ENCODE measurements around the gene BIRC5. TPM values are rescaled to one million over a fixed set of nuclear protein-coding genes. Genes with fewer than 3 reads are reported as not detected.

BIRC5 gene
- total RNA-seq, 1 donor: 50.1 TPM

- no peak for DNase-seq (ENCODE audit: low read depth)
- H3K4me3 ChIP-seq (ENCODE audit: low read depth, low read length): no peak overlapping the region
- TF ChIP-seq CTCF (IDR thresholded peaks at IDR 0.05; ENCODE audit: insufficient read depth, low read depth, low read length): no peak
Observed at GRCh38 chr17:78240839-78241238, 26.8 kb downstream of the BIRC5 start.

- H3K4me3 ChIP-seq (ENCODE audit: low read depth, low read length): no peak overlapping the region
- peak; percentile 41 for DNase-seq (ENCODE audit: low read depth)
- no peak for TF ChIP-seq CTCF (IDR thresholded peaks at IDR 0.05; ENCODE audit: insufficient read depth, low read depth, low read length)
Observed at GRCh38 chr17:78241277-78242023, 27.4 kb downstream of the BIRC5 start.

- no peak for DNase-seq (ENCODE audit: low read depth)
- no peak overlapping the region for H3K4me3 ChIP-seq (ENCODE audit: low read depth, low read length)
- no peak for TF ChIP-seq CTCF (IDR thresholded peaks at IDR 0.05; ENCODE audit: insufficient read depth, low read depth, low read length)
Observed at GRCh38 chr17:78242024-78242742, 28.1 kb downstream of the BIRC5 start.

GRCh38 chr17:78247304-78247703, 33.3 kb downstream of the BIRC5 start:
- DNase-seq (ENCODE audit: low read depth): no peak
- no peak overlapping the region for H3K4me3 ChIP-seq (ENCODE audit: low read depth, low read length)
- no peak for TF ChIP-seq CTCF (IDR thresholded peaks at IDR 0.05; ENCODE audit: insufficient read depth, low read depth, low read length)

GRCh38 chr17:78248051-78248914, 34.2 kb downstream of the BIRC5 start:
- no peak for TF ChIP-seq CTCF (IDR thresholded peaks at IDR 0.05; ENCODE audit: insufficient read depth, low read depth, low read length)
- no peak for DNase-seq (ENCODE audit: low read depth)
- no peak overlapping the region for H3K4me3 ChIP-seq (ENCODE audit: low read depth, low read length)

- no peak for DNase-seq (ENCODE audit: low read depth)
- TF ChIP-seq CTCF (IDR thresholded peaks at IDR 0.05; ENCODE audit: insufficient read depth, low read depth, low read length): no peak
- H3K4me3 ChIP-seq (ENCODE audit: low read depth, low read length): no peak overlapping the region
Observed at GRCh38 chr17:78249074-78249817, 35.2 kb downstream of the BIRC5 start.

All from fibroblast of villous mesenchyme (primary cell).